ELF-1 (cell line): ENCODE results near the gene BCL2.
A peak's percentile ranks its signal among the peaks of the same experiment; 100 is the strongest.
"Not testable (repeated sequence)": the region's sequence is repeated elsewhere in the genome, so short reads cannot be mapped to it uniquely, and the experiment has no call there.

Experiments
- DNase-seq: peaks from one replicate; pipeline ENCODE4 v3.0.0-alpha.2; 2016; ENCODE audit warnings: low read depth, low spot score

The BCL2 gene

DNA sequence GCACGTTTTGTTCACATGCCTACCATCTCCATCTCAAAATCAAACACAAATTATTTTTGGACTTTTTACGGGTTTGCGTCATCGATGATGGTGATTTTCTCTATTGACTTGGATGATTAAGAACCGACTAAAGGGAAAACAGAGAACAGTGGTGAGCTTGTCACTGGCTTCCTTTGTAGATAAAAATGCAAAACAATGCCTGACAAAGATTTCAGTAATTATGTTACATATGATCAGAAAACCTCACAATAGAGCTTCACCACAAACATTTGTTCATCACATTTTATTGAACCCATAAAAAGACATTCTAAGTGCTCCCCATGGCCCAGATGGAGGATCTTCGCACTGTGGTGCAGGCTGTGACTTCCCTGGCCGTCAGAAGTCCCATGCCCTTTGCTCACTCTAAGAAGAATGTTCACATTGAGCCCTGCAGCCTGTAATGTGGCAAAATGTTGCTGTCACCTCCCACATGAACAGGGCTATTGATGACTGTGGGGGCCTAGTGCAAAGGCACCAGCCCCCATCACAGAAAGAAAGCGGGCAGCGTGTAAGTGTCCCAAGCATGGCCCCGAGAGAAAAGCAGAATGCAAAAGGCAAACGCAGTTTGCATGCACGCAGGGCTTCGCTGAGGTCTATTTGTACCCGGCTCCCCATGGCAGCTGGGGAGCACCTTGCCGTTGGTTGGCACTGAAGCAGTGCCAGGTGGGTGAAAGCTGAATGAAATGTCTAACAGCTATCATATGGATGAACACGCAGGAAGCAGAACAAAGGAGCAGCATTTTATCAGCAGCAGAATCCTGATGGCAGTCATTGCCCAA lies 60.6 kb downstream of the BCL2 start:
- peak; percentile 8 for DNase-seq

DNA sequence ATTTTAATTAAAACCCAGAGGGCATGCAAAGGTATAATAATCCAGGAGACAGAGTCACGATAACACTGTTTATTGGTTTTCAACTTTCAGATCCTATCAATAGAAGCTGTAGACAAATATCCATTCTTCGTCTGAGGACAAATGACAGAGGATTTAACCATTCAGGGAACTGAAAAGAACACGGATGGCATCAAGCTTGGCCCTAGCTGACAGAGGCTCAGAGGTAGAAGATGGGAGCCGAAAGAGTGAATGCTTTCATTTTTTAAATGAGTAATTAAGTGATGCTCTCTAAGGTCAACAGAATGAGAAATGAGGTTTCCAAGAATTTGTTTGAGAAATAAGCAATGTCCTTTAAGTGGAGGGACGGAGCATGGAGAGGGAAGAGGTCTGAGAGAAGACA lies 62.1 kb downstream of the BCL2 start:
- DNase-seq, result no peak

- DNase-seq, result no peak
Observed at GRCh38 chr18:63255435-63255834, 64.1 kb downstream of the BCL2 start.

DNA sequence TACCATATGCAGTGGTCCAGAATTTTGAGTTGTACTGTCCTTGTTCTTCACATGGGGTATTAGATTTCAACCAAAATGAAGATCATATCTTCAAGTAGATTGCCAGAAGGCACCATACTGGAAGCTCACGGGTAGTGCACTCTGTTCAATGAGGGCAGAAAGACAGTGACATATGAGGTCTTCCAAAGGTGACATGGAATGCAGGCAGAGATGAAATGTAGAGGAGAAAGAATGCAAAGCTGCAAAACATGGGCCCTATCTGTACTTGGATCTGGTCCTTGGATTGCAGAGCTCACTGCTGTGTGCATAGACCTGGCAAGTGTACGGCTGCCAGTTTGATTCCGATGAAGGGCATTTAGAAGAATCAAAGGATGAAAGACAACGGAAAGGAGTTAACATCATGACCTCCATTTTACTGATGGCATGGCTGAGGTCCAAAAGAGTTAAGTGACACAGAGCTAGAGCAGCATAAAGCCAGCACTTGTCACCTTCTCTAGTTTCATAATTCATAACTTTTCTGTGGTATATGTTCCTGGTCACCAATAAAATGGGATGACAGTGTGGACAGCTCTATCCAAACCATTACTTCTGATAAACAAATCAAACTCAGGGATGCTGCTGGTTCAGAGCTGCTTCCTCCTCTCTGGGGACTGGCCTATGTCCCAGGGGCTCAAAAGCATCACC lies 64.7 kb downstream of the BCL2 start:
- DNase-seq, result no peak

- no peak for DNase-seq
Observed at GRCh38 chr18:63253428-63254372, 65.9 kb downstream of the BCL2 start.

DNA sequence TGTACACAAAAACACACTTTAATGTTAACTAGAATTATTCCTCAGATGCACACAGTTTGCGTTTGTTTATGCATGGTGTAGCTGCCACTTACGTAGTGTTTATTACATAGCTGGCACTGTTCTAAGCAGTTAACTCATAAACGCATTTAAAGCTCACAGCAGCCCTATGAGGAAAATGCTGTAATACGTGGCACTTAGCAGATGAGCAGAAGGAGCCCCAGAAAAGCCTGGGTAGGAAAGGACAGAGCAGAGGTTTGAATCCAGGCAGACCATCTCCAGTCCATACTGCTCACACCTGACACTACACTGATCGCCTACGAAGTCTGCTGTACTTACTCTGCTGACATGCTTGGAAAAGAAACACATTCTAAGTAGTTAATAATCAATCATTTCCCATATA lies 66.6 kb downstream of the BCL2 start:
- DNase-seq, result no peak

- no peak for DNase-seq
Observed at GRCh38 chr18:63249771-63250170, 69.8 kb downstream of the BCL2 start.

DNA sequence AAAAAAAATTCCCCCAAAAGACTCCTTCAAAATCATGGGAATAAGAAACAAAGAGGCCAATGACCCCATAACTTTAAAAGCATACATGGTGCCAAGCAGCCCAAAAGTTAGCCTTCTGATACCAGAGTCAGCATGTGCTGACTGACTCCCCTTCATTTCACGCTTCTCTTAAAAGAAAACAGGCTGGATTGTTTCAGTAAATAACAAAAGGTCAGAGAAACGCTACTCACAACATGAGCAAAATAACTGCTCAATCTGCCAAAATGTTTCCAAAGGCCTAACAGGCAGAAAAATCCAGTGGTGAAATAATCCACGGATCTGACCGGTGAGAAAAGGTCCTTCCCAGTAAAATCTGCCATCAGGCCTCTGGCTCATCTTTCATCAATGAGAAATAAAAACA lies 71.6 kb downstream of the BCL2 start:
- DNase-seq, result no peak

DNA sequence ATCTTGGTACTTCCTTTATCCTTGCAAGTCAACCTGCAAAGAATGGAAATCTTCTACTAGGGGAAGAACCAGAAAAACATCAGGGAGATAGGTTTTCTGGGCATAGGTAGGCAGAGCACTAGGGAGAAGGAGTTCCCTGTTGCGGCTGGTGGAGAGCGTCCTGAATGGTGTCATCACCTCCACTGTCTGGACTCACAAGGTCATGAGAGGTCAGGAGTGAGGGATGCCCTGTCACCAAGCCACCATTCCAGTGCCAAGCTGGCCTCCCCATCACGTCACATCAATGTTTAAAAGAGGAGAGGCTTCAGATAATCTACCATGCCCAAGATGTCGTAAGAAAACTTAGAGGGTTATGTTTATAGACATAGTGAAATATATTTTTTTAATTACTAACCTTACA lies 72.1 kb downstream of the BCL2 start:
- DNase-seq, result no peak

- DNase-seq, result no peak
Observed at GRCh38 chr18:63245600-63245999, 74.0 kb downstream of the BCL2 start.

GRCh38 chr18:63244607-63245006 lies 75.0 kb downstream of the BCL2 start:
- no peak for DNase-seq

DNA sequence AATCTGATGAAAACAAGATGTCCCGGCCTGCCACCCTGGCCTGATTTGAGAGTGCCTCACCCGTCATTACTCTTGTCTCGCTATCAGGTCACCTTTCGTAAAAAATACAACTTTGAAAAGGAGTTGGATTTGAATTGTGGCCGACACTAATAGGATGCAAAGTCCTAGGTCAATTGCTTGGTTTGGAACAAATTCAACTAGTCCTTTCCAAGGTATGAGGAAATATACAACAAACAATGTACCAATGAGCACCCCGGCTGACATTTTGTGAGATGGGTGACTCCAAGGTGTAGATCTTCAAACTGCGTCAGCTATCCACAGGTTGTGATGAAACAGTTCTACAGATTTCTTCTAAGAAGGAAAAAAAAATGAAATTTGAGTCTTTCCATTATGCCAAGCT lies 77.8 kb downstream of the BCL2 start:
- no peak for DNase-seq

- no peak for DNase-seq
Observed at GRCh38 chr18:63241317-63241712, 78.3 kb downstream of the BCL2 start.

DNA sequence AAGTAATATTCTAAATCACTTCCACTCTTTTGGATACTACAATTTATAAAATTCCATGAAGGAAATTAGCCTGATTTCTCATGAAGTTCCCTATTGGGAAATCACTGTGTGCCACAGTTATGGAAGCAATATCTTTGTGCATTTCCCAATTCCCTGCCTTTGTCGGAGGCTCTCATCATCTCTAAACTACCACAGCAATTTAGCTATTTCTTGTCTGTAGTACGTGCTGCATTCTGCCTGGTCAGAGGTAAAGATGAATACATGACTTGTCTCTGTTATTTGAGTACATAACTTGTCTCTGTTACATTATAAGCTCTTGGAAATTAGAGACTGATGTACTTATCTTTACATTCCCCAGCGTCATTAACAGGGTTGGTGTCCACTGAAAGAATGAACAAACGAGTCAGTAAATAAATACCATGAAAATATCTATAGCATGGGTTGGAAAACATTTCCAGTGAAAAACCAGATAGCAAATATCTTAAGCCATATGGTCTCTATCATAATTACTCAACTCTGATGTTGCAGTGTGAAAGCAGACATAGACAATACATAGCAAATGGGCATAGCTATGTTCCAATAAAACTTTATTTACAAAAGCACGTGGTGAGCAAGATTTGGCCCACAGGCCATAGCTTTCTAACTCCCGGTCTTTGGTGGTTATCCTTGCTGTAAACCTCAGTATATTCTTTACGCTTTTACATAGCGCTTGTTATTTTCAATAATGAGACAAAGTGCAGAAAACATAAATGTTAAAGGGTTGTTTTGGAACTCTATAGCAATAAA lies 78.8 kb downstream of the BCL2 start:
- DNase-seq, result no peak

DNA sequence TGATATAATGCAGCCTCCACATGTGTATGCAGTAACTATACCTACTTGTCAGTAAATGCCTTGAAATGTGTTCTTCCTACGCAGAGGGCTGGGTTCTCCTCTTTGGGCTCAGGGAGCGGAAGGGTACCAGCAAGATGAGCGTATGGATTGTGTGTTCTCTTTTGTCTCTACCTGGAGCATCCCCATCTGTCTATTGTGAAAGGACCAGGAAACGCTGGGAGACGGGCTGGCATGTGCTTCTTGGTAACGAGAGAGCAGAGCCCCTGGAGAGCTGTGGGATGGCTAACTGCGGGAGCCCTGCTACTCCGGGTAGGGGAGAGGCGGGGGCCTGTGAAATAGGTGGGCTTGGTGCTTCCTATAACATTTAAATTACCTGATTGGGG lies 80.9 kb downstream of the BCL2 start:
- DNase-seq, result peak; percentile 14

DNA sequence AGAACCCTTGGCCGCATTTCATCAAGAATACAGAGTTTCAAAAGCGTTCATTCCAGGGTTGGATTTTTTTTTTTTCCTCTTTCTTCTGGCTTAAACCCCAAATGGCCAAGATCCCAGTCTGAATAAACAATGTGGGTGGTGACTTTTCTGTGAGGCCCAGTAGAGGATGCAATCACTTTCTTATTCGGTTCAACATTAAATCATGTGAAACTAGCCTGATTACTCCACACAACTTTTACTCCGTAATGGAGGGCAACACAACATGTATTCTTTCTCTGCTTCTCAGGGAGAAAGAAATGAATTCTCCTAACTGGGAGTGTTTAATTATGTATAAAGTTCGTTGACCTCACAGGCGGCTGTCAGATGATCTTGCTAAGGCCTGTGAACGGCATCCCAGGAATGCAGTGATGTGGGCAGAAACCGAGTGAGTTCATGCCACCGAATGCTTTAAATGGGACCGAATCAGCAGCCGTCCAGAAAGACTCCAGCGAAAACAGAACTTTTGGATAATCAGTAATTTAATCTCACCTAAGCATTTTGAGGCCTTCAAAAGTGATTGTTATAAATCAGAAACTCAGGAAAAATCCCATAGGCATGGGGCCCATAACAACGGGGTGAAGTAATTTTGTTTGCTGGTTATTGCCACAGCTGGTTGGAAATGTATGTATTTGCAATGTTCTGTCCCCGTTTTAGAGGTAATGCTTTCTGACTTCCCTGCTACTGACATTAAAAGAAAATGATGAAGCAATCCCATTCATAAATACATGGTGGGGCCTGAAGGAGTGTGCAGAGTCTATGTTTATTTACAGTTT lies 81.5 kb downstream of the BCL2 start:
- DNase-seq, result peak; percentile 64

GRCh38 chr18:63236921-63237846 lies 82.4 kb downstream of the BCL2 start:
- DNase-seq, result peak; percentile 2

- DNase-seq, result no peak
Observed at GRCh38 chr18:63236406-63236805, 83.2 kb downstream of the BCL2 start.

DNA sequence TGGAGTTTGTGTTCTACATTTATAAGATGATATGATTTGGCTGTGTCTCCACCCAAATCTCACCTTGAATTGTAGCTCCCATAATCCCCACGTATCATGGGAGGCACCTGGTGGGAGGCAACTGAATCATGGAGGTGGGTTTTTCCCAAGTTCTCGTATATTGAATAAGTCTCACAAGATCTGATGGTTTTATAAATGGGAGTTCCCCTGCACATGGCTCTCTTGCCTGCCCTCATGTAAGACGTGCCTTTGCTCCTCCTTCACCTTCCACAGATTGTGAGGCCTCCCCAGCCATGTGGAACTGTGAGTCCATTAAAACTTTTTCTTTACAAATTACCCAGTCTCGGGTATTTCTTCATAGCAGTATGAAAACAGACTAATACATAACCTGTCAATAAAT lies 83.6 kb downstream of the BCL2 start:
- DNase-seq, result not testable (repeated sequence)
